Measurements from ENCODE around the gene SWSAP1. TPM values are rescaled to one million over a fixed set of nuclear protein-coding genes. Genes with fewer than 3 reads are reported as not detected.

SWSAP1 gene
- total and polyA plus RNA-seq, 9 of the 15 experiments (the other 6 are each of a cell fraction or from before 2014, with no cell fraction given), result 0.18 to 2.8 (median 1.7) TPM

GRCh38 chr19:11375143-11375948 is 880 bp downstream of the SWSAP1 start:
- Histone ChIP-seq H4K20me1 (replicated peaks; ENCODE audit: control insufficient read depth, insufficient read depth, low read length) (peaks cover 11% of the 10 kb centered on the region), H3K9me3 (replicated peaks; ENCODE audit: control insufficient read depth, insufficient read depth, low read depth, low read length) (no peaks in the 10 kb centered on the region), H3K9me1 (ENCODE audit: control insufficient read depth, insufficient read depth, low read length) (no peaks in the 10 kb centered on the region), H3K36me3 (ENCODE audit: control insufficient read depth, insufficient read depth, low read length) (peaks cover 26% of the 10 kb centered on the region), H2AFZ (ENCODE audit: low read depth, low read length) (peak overlapping the region; percentile 97), H3K4me1 (replicated peaks in 1 of 2; ENCODE audit: control insufficient read depth in 2 of 2, insufficient read depth in 2 of 2, low read length in 2 of 2) (peaks cover 22 to 31% of the 10 kb centered on the region in 2 experiments), H3K4me3 (peak overlapping the region; percentile 59), H3K27me3 (ENCODE audit: control insufficient read depth in 2 of 2, insufficient read depth in 2 of 2, low read length in 2 of 2) (no peaks in the 10 kb centered on the region), H3K9ac (ENCODE audit: insufficient read depth in 1 of 2, low read depth in 2 of 2, low read length in 2 of 2) (peak overlapping the region; percentile 77 to 93), H3K27ac (ENCODE audit: extremely low read depth, low read depth, low read length) (peak overlapping the region; percentile 74), H3K79me2 (ENCODE audit: control insufficient read depth, insufficient read depth, low read length) (peaks cover 16% of the 10 kb centered on the region; the same call in 2 of the 3 replicates), H3K4me2 (ENCODE audit: insufficient read depth, low read length) (peak overlapping the region; percentile 84)
- ChIA-PET POLR2A (interaction anchor here (0.5 to 3.6 kb wide), 25 partner anchors 9 to 275 kb away, joined by 3 to 36 read pairs (median 4); partner anchors contain the start of genes CCDC159, EPOR, ODAD3 and PRKCSH), CTCF (ENCODE audit: low intra/inter-chr PET ratio) (no interaction called here)
- in situ Hi-C loops (cut with MboI), result loop anchor here (5.0 kb wide), 1 partner anchor 78 kb away; the partner anchor contains the start of gene TSPAN16
- WGBS (ENCODE audit: insufficient coverage, low coverage, missing lambda C conversion rate), result 24% methylated on average over 27 of the region's 27 CpGs
- FAIRE-seq (no peak), ATAC-seq (peak; percentile 10; the same call in 2 of the 3 replicates), DNase-seq (ENCODE audit: extremely low read depth in 1 of 4, low spot score in 3 of 4) (peak in 1 of 4 experiments; percentile 63)
- TSS peak; percentile 92 for BruUV-seq (replicated peaks)
- intact Hi-C loops (cut with micrococcal nuclease), result loop anchor here (2.0 kb wide), 1 partner anchor 59 kb away; the partner anchor contains the start of genes ODAD3 and PRKCSH
- peak; percentile 17 for TF ChIP-seq PHF20 (IDR thresholded peaks at IDR 0.05; ENCODE audit: partially characterized antibody)
- TF ChIP-seq ZNF583 (CRISPR knock-in tag; IDR thresholded peaks at IDR 0.05), result no peak
- no peak for TF ChIP-seq KLF16 (IDR thresholded peaks at IDR 0.05)
- TF ChIP-seq RBBP5 (IDR thresholded peaks at IDR 0.05; ENCODE audit: borderline replicate concordance, insufficient read depth, low read length, poor library complexity, severe bottlenecking), result no peak
- peak; percentile 66 for TF ChIP-seq POLR2G (IDR thresholded peaks at IDR 0.05; ENCODE audit: low read depth, low read length)
- TF ChIP-seq TEAD2 (tag; IDR thresholded peaks at IDR 0.05), result no peak
- TF ChIP-seq CREM (IDR thresholded peaks at IDR 0.05; ENCODE audit: low read depth), result no peak
- no peak for TF ChIP-seq CC2D1A (IDR thresholded peaks at IDR 0.05)
- 0 out of 2 replicates have a peak, but pooled peaks have one; percentile 52 for TF ChIP-seq ZBTB17 (CRISPR knock-in tag; IDR thresholded peaks at IDR 0.05)
- no peak for TF ChIP-seq ZNF239 (CRISPR knock-in tag; IDR thresholded peaks at IDR 0.05)
- TF ChIP-seq TSC22D4 (tag; IDR thresholded peaks at IDR 0.05), result no peak
- no peak for TF ChIP-seq ZNF384 (IDR thresholded peaks at IDR 0.05; ENCODE audit: low read depth, low read length)
- no peak for TF ChIP-seq SMAD1 (IDR thresholded peaks at IDR 0.05; ENCODE audit: low read depth, low read length, partially characterized antibody)
- TF ChIP-seq PATZ1 (CRISPR knock-in tag; IDR thresholded peaks at IDR 0.05; ENCODE audit: borderline replicate concordance), result no peak
- TF ChIP-seq STAT5B (CRISPR knock-in tag; IDR thresholded peaks at IDR 0.05), result no peak
- no peak for TF ChIP-seq ZKSCAN8 (CRISPR knock-in tag; IDR thresholded peaks at IDR 0.05)
- peak; percentile 22; the same call in 1 of the 2 replicates for TF ChIP-seq HES1 (IDR thresholded peaks at IDR 0.05; ENCODE audit: low read depth)
- no peak for TF ChIP-seq ZFP91 (CRISPR knock-in tag; IDR thresholded peaks at IDR 0.05)
